ENCODE measurements around the gene C11orf16. TPM values are rescaled to one million over a fixed set of nuclear protein-coding genes. Genes with fewer than 3 reads are reported as not detected.

The C11orf16 gene
- total RNA-seq, 3 donors from 2014 or later, result not detected

DNA sequence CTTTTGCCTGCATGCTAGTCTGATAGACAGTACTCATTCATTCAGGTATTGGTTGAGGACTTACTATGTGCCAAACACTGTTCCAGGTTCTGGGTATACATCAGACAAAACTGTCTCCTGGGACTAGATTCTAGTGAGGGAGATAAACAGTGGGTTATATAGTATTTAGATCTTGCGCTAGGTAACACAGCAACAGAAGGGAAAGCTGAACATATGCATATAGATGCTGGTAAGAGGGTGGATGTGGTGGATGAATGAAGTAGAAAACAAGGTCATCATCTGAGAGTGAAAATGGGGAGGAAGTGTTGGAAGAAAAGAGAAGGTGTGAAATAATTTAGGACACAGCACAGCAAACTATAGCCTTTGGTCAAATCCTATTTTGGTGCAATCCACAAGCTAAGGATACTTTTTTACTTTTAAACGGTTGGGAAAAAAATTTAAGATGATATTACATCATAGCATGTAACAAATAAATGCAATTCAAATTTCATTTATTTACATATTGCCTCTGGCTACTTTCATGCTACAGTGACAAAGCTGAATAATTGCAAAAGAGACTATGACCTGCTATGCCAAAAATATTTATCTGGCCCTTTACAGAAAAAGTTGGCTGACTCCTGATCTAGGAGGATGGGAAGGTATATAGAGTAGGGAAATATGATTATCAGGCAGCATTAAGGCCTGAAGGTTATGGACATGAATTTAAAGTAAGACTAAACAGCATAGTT is 38.6 kb upstream of the C11orf16 start:
- H3K9me3 ChIP-seq, result no peaks in the 10 kb centered on the region
- intact Hi-C loops (cut with DNase I; ENCODE audit: low total_unique reads), result no loop called here
- no peaks in the 10 kb centered on the region for H3K4me1 ChIP-seq
- H3K27ac ChIP-seq, result no peak overlapping the region
- H3K36me3 ChIP-seq, result no peaks in the 10 kb centered on the region
- no peaks in the 10 kb centered on the region for H3K27me3 ChIP-seq
- TF ChIP-seq, protein P1, sequence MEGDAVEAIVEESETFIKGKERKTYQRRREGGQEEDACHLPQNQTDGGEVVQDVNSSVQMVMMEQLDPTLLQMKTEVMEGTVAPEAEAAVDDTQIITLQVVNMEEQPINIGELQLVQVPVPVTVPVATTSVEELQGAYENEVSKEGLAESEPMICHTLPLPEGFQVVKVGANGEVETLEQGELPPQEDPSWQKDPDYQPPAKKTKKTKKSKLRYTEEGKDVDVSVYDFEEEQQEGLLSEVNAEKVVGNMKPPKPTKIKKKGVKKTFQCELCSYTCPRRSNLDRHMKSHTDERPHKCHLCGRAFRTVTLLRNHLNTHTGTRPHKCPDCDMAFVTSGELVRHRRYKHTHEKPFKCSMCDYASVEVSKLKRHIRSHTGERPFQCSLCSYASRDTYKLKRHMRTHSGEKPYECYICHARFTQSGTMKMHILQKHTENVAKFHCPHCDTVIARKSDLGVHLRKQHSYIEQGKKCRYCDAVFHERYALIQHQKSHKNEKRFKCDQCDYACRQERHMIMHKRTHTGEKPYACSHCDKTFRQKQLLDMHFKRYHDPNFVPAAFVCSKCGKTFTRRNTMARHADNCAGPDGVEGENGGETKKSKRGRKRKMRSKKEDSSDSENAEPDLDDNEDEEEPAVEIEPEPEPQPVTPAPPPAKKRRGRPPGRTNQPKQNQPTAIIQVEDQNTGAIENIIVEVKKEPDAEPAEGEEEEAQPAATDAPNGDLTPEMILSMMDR (IDR thresholded peaks at IDR 0.05), result no peak
- no peak for TF ChIP-seq POLR2A (IDR thresholded peaks at IDR 0.05)
- no peak for TF ChIP-seq POLR2AphosphoS5 (IDR thresholded peaks at IDR 0.05)
- no peak for DNase-seq (ENCODE audit: low spot score in 2 of 2)
- no peak overlapping the region for H3K4me3 ChIP-seq

DNA sequence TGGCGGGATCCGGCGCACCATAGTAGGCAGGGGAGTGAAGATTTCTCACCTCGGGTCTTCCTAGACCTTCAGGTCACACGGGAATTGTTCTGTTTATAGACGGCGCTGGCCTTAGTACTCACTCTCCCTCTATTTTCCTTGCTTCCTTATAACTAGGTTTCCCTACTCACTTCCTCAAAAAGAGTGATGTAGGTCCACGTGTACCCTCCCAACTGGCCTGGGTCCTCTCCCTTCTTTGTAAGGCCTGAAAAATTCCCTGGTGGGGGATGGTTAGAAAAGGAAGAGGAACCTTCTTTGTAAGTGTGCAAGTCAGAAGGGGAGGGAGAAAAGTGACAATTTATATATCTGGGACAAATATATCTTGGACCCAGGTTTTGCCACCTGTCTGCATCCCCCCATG is 34.4 kb upstream of the C11orf16 start:
- H3K4me1 ChIP-seq, result peaks cover 0 to 12% of the 10 kb centered on the region in 2 donors
- no peak for TF ChIP-seq POLR2AphosphoS5 (IDR thresholded peaks at IDR 0.05)
- TF ChIP-seq, protein P1 (IDR thresholded peaks at IDR 0.05), result no peak
- H3K27me3 ChIP-seq, result no peaks in the 10 kb centered on the region
- intact Hi-C loops (cut with DNase I; ENCODE audit: low total_unique reads), result loop anchor here (10.0 kb wide), 1 partner anchor 292 kb away; no protein-coding TSS in a partner anchor
- no peak overlapping the region for H3K27ac ChIP-seq
- DNase-seq (ENCODE audit: low spot score in 2 of 2), result no peak
- H3K9me3 ChIP-seq, result no peaks in the 10 kb centered on the region
- no peaks in the 10 kb centered on the region for H3K36me3 ChIP-seq
- no peak overlapping the region for H3K4me3 ChIP-seq

DNA sequence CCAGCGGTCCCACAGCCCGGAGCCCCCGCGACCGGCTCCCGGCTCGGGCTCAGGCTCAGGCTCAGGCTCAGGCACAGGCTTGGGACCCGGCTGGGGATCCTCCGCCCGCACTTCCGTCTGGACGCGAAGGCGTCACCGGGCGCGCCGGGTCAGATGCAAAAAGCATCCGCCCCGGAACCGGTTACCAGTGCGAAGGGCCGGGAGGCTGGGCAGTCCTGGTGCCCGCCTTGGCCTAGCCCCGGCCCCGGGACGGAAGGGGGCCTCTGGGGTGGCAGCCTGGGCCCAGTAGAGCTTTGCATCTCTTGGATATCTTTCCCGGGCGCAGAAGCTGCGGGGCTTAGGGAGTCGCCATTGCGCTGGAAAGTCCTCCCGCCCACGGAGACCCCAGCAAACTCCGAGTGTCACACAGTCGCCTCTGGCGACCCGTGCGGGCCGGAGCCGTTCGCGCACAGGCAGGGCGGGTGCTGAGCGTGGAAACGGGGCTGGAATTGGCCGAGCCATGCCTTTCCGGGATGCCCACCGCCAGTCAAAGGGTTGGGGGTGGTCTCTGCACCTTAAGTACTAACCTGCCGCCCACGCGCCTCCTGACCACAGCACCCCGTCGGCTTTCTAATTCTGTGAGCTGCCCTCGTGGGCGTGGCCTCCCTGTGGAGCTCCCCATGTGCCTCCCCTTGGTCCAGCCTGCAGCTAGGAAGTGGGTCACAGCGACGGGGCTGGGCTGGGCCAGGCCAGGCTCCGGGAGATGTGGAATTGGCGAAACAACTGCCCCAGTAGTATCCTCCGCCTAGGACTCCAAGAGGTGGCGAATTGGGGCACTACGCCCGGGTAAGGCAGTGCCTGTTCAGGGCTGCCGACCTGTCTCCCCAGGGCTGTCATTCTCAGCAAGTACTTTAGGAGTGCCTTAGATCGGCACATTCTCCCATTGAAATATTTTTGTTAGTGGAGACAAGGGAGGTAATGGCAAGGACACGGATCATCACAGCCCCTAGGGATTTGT is 31.9 kb upstream of the C11orf16 start, which contains the start of gene TMEM9B:
Gene TMEM9B, minus strand, starts transcription at position 119 of the 997 bp plus-strand sequence. CDS start 129 bp downstream, outside the sequence.
- Histone ChIP-seq H3K4me3 (peak within 1 kb of the TSS; percentile 84 to 91 (median 91)), H3K27me3 (no peaks in the 10 kb centered on the region), H3K9me3 (no peaks in the 10 kb centered on the region), H3K4me1 (peaks cover 0 to 13% of the 10 kb centered on the region in 2 donors), H3K27ac (peak within 1 kb of the TSS; percentile 96 to 97), H3K36me3 (no peaks in the 10 kb centered on the region)
- TF ChIP-seq POLR2AphosphoS5 (IDR thresholded peaks at IDR 0.05), result peak; percentile 77 to 92 (median 90)
- peak; percentile 95 for TF ChIP-seq POLR2A (IDR thresholded peaks at IDR 0.05)
- TF ChIP-seq, protein P1 (IDR thresholded peaks at IDR 0.05), result peak in 1 of 3 donors; percentile 18
- DNase-seq (ENCODE audit: low spot score in 2 of 2), result peak; percentile 85 to 89
- intact Hi-C loops (cut with DNase I; ENCODE audit: low total_unique reads), result loop anchor here (10.0 kb wide), 1 partner anchor 290 kb away; no protein-coding TSS in a partner anchor

DNA sequence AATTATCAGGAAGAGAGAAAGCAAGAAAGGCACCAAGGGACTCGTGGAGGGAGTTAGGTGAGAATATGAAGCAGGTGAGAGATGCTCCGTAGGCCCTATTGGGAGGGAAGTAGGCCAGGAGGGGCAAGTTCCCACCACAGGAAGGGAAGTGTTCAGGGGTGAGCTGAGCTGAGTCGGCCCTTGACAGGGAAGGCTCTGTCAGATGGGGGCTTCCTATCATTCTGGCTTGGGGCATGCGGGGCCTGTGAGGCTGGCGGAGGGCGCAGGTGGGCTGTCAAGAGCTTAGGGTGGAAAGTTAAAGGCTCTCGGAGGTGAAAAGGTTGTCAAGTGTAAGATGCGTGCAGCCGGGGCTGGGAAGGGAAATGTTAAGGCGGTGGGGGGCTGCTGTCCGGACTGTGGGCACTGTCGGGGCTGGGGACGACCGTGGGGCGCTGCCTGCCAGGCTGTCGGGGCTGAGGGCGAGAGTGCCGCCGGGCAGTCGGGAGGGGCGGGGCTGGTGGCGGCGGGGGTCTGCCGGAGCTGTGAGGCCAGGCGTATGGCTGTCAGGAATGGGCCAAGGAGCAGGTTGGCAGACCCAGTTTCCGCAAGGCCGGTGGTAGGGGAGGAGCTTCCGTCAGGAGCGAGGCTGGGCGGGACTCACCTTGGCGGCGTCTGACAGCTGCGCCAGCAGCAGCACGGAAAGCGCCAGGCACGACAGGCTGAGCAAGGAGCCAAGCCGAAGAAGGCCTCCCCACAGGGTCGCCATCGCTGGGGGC is 31.0 kb upstream of the C11orf16 start:
- Histone ChIP-seq H3K36me3 (no peaks in the 10 kb centered on the region), H3K27ac (peak overlapping the region; percentile 96 to 97), H3K27me3 (no peaks in the 10 kb centered on the region), H3K9me3 (no peaks in the 10 kb centered on the region), H3K4me3 (peak overlapping the region; percentile 84 to 91 (median 91)), H3K4me1 (peaks cover 4 to 19% of the 10 kb centered on the region in 2 donors)
- TF ChIP-seq, protein P1 (IDR thresholded peaks at IDR 0.05), result no peak
- TF ChIP-seq POLR2AphosphoS5 (IDR thresholded peaks at IDR 0.05) (no peak), POLR2A (IDR thresholded peaks at IDR 0.05) (no peak)
- intact Hi-C loops (cut with DNase I; ENCODE audit: low total_unique reads), result loop anchor here (10.0 kb wide), 1 partner anchor 289 kb away; no protein-coding TSS in a partner anchor
- peak; percentile 84 for DNase-seq (ENCODE audit: low spot score in 2 of 2)
